Gastroesophageal sphincter (tissue), 4 donors: Measurements from ENCODE around the gene PWWP2B. TPM values are rescaled to one million over a fixed set of nuclear protein-coding genes. Genes with fewer than 3 reads are reported as not detected.

Experiments
- total RNA-seq, 4 donors: library from RNA; depleted of rRNA; stranded (reverse); fragments of >200 nt; gene quantifications; one replicate each; pipeline ENCODE4 v1.1.0, GENCODE V29; 2016

Gene PWWP2B
- total RNA-seq, 4 donors from 2014 or later, result 11.3 to 17.1 (median 14.8) TPM

Other genes starting within 250 kb of the PWWP2B start
- 1 to 10 TPM; 1.6 to 2.6 (median 1.9) TPM for gene DPYSL4, start 210.3 kb upstream of the PWWP2B start, total RNA-seq
- 10 to 100 TPM in 1 of 4 donors, 1 to 10 TPM in 3; 3.8 to 13.0 (median 5.1) TPM for gene STK32C, start 89.2 kb upstream of the PWWP2B start, total RNA-seq
- 1 to 10 TPM; 3.1 to 5.8 (median 4.4) TPM for gene LRRC27, start 65.0 kb upstream of the PWWP2B start, total RNA-seq
- 100 to 1,000 TPM; 111 to 288 (median 215) TPM for gene INPP5A, start 140.6 kb downstream of the PWWP2B start, total RNA-seq